Measurements from ENCODE around the gene GFOD1.

The GFOD1 gene

GRCh38 chr6:13508711-13509705 lies 21.6 kb upstream of the GFOD1 start:
- no peak for TF ChIP-seq CTCF (IDR thresholded peaks at IDR 0.05; ENCODE audit: low read depth, low read length, missing control alignments)
- DNase-seq = no peak

GRCh38 chr6:13507306-13507860 lies 20.0 kb upstream of the GFOD1 start:
- no peaks in the 10 kb centered on the region for H3K36me3 ChIP-seq (replicated peaks)
- in situ Hi-C loops (cut with HindIII; ENCODE audit: low pct_ligation_motif_present, low sequenced_read_pairs) = no loop called here
- no peak overlapping the region for H3K4me3 ChIP-seq (ENCODE audit: low read depth, low read length)
- no peak for DNase-seq
- TF ChIP-seq CTCF (IDR thresholded peaks at IDR 0.05; ENCODE audit: low read depth, low read length, missing control alignments) = no peak
- no peaks in the 10 kb centered on the region for H3K27me3 ChIP-seq (replicated peaks)
- H3K27ac ChIP-seq = no peak overlapping the region

More at GRCh38 chr6:13508711-13509705, 21.6 kb upstream of the GFOD1 start:
- H3K36me3 ChIP-seq (replicated peaks) = no peaks in the 10 kb centered on the region
- H3K4me3 ChIP-seq (ENCODE audit: low read depth, low read length) = no peak overlapping the region
- H3K27ac ChIP-seq = no peak overlapping the region
- in situ Hi-C loops (cut with HindIII; ENCODE audit: low pct_ligation_motif_present, low sequenced_read_pairs) = no loop called here
- no peaks in the 10 kb centered on the region for H3K27me3 ChIP-seq (replicated peaks)

- no peak overlapping the region for H3K27ac ChIP-seq
- in situ Hi-C loops (cut with HindIII; ENCODE audit: low pct_ligation_motif_present, low sequenced_read_pairs) = no loop called here
- H3K36me3 ChIP-seq (replicated peaks) = no peaks in the 10 kb centered on the region
- H3K27me3 ChIP-seq (replicated peaks) = no peaks in the 10 kb centered on the region
- no peak overlapping the region for H3K4me3 ChIP-seq (ENCODE audit: low read depth, low read length)
- no peak for DNase-seq
- TF ChIP-seq CTCF (IDR thresholded peaks at IDR 0.05; ENCODE audit: low read depth, low read length, missing control alignments) = no peak
These were observed 17.9 kb upstream of the GFOD1 start for GRCh38 chr6:13505345-13505734.

GRCh38 chr6:13504611-13505344 lies 17.4 kb upstream of the GFOD1 start:
- no peak for DNase-seq
- Histone ChIP-seq H3K27me3 (replicated peaks) (no peaks in the 10 kb centered on the region), H3K4me3 (ENCODE audit: low read depth, low read length) (no peak overlapping the region), H3K36me3 (replicated peaks) (no peaks in the 10 kb centered on the region), H3K27ac (no peak overlapping the region)
- TF ChIP-seq CTCF (IDR thresholded peaks at IDR 0.05; ENCODE audit: low read depth, low read length, missing control alignments) = no peak
- in situ Hi-C loops (cut with HindIII; ENCODE audit: low pct_ligation_motif_present, low sequenced_read_pairs) = no loop called here

- in situ Hi-C loops (cut with HindIII; ENCODE audit: low pct_ligation_motif_present, low sequenced_read_pairs) = no loop called here
- H3K27ac ChIP-seq = no peak overlapping the region
- H3K27me3 ChIP-seq (replicated peaks) = no peaks in the 10 kb centered on the region
- TF ChIP-seq CTCF (IDR thresholded peaks at IDR 0.05; ENCODE audit: low read depth, low read length, missing control alignments) = no peak
- no peaks in the 10 kb centered on the region for H3K36me3 ChIP-seq (replicated peaks)
- DNase-seq = no peak
- no peak overlapping the region for H3K4me3 ChIP-seq (ENCODE audit: low read depth, low read length)
These were observed 13.5 kb upstream of the GFOD1 start for GRCh38 chr6:13500915-13501314.

Measured in brain microvascular endothelial cell (primary cell).